Natural killer cell treated with Interleukin-12 subunit alpha and Interleukin-12 subunit beta and Interleukin-15 and Interleukin-18, amount 100 ng/mL, for 72 hours (primary cell): ENCODE results near the gene ORC3. TPM values are rescaled to one million over a fixed set of nuclear protein-coding genes. Genes with fewer than 3 reads are reported as not detected.
"Not testable (repeated sequence)": the region's sequence is repeated elsewhere in the genome, so short reads cannot be mapped to it uniquely, and the experiment has no call there.

ENCODE experiments used
- ATAC-seq, 2 donors: fragments of 150-1000 bp; cut with Tn5 transposase in 1 of 2; sonication (Bioruptor Pico), chemical (Tn5 transposase) in 1 of 2; 2 replicates each; pipeline ENCODE4 v1.10.0; 2021
- DNase-seq: peaks from one replicate; pipeline ENCODE4 v3.0.0; 2022; ENCODE audit warnings: low spot score
- H3K27ac Mint-ChIP-seq, 2 donors: 1 replicate in 1 of 2; 2 replicates in 1 of 2; pipeline ENCODE4 v1.8.0; 2022; ENCODE audit warnings: mixed read lengths in 2 of 2, mild to moderate bottlenecking in 1 of 2, moderate library complexity in 1 of 2
- H3K27me3 Mint-ChIP-seq, 2 donors: 1 replicate in 1 of 2; 2 replicates in 1 of 2; pipeline ENCODE4 v1.8.0; 2022; ENCODE audit warnings: mixed read lengths in 2 of 2
- H3K36me3 Mint-ChIP-seq: one replicate; pipeline ENCODE4 v1.8.0; 2022; ENCODE audit warnings: mixed read lengths
- H3K4me1 Mint-ChIP-seq, 2 donors: 1 replicate in 1 of 2; 2 replicates in 1 of 2; pipeline ENCODE4 v1.8.0; 2022; ENCODE audit warnings: low read depth in 2 of 2, mixed read lengths in 2 of 2, mild to moderate bottlenecking in 1 of 2
- H3K4me3 Mint-ChIP-seq: one replicate; pipeline ENCODE4 v1.8.0; 2022; ENCODE audit warnings: mixed read lengths
- H3K9me3 Mint-ChIP-seq: 2 replicates; pipeline ENCODE4 v1.8.0; 2022; ENCODE audit warnings: mixed read lengths
- total RNA-seq, 2 donors: library from RNA; stranded (reverse); gene quantifications; one replicate each; pipeline ENCODE4 v1.2.3, GENCODE V29; 2022

The ORC3 gene
- total RNA-seq, 2 donors from 2014 or later, result 24.6 to 30.9 TPM

DNA sequence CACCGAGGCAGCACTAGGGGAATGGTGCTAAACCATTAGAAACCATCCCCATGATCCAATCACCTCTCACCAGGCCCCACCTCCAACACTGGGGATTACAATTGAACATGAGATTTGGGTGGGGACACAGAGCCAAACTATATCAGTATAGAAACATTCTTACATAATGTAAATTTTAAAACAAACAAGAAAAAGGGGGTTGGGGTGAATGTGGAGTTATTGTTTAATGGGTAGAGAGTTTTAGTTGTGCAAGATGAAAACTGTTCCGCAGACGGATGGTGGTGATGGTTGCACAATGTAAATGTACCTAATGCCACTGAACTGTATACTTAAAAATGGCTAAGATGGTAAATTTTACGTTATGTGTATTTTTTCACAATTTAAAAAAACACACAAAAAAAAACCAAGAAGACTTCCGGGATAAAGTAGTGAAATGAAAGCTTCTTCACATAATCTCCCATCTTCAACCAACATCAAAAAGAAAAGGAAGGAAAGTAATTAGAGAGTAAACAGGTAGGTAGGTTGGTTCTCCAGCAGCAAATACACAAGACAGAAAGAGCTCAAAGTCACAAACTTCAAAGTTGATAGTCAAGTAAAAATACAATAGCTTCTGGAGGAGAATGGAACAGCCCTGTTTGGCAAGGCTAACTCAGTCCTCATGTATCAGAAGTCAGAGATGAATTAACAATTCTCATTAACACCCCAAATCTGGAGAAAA, 16.5 kb upstream of the ORC3 start:
- H3K27ac Mint-ChIP-seq, result no peak overlapping the region
- H3K36me3 Mint-ChIP-seq, result peaks cover 16% of the 10 kb centered on the region
- peaks cover 29 to 40% of the 10 kb centered on the region in 2 donors for H3K4me1 Mint-ChIP-seq
- no peak for DNase-seq
- no peaks in the 10 kb centered on the region for H3K9me3 Mint-ChIP-seq
- ATAC-seq, result no peak
- no peaks in the 10 kb centered on the region for H3K27me3 Mint-ChIP-seq
- H3K4me3 Mint-ChIP-seq, result peak overlapping the region; percentile 23

DNA sequence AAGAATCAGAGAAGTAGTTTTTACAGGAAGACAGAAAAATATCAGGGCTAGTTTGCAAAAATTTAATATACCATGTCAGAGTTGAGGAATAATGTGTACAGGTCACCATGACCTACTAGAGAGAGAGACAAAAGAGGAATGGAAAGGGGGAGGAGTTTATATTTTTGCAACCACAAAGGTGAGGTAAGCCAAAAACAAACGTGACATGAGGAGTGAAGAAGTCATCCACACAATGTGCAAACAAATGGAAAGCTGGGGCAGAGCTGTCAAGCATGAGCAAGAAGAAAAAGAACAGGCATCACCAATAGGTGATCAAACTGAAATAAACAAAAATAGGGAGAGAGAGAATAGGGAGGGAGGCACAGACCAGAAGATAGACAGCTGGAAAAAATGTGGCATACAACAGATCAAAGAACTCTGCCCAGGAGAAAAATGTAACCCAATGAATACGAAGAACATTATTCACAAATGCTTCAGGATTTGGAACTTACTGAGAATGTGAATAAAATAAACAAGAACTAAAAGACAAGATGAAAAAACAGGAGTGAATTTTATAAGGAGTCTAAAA, 15.6 kb upstream of the ORC3 start:
- no peaks in the 10 kb centered on the region for H3K27me3 Mint-ChIP-seq
- no peak for ATAC-seq
- H3K4me1 Mint-ChIP-seq, result peaks cover 29 to 40% of the 10 kb centered on the region in 2 donors
- peaks cover 16% of the 10 kb centered on the region for H3K36me3 Mint-ChIP-seq
- no peaks in the 10 kb centered on the region for H3K9me3 Mint-ChIP-seq
- no peak overlapping the region for H3K4me3 Mint-ChIP-seq
- DNase-seq, result no peak
- no peak overlapping the region for H3K27ac Mint-ChIP-seq

DNA sequence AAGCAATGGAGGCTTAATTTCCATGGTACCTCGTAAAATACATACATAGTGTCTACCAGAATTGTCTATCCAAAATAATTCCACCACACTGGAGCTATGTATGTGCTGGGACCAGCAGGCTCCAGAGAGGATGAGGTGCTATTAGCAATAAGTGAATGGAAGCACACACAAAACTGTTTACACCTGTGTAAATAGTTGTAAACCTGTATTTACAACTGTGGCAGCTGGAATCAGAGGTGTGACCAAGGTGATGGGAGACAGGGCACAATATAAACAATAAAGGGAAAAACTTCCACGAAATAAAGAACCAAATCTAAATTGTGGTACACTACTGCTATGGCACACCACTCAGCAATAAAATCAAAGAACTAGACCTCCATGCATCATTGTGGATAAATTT, 14.5 kb upstream of the ORC3 start:
- H3K36me3 Mint-ChIP-seq, result peaks cover 16% of the 10 kb centered on the region
- H3K27me3 Mint-ChIP-seq, result no peaks in the 10 kb centered on the region
- ATAC-seq (no peak), DNase-seq (no peak)
- no peak overlapping the region for H3K4me3 Mint-ChIP-seq
- no peak overlapping the region for H3K27ac Mint-ChIP-seq
- no peaks in the 10 kb centered on the region for H3K9me3 Mint-ChIP-seq
- peaks cover 31 to 40% of the 10 kb centered on the region in 2 donors for H3K4me1 Mint-ChIP-seq

DNA sequence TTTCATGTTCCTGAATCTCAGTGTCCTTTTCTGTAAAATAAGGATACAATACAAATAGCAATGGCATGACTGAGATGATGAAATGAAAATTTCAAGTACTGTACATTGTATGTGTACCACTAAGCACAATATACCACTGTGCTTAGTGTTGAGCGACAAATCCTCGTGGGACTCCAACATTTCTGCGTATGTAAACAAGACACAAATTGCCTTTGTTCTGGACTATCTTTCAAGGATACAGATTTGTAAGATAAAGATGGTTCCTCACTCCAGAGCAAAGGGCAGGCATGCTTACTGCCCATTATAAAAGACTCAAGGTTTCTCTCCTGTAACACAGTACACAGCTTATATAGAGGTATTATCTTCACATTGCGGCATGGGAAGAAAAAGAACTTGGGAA, 6.1 kb upstream of the ORC3 start:
- ATAC-seq (no peak), DNase-seq (no peak)
- no peak overlapping the region for H3K27ac Mint-ChIP-seq
- no peaks in the 10 kb centered on the region for H3K27me3 Mint-ChIP-seq
- H3K4me1 Mint-ChIP-seq, result peaks cover 32 to 37% of the 10 kb centered on the region in 2 donors
- H3K4me3 Mint-ChIP-seq, result no peak overlapping the region
- H3K9me3 Mint-ChIP-seq, result no peaks in the 10 kb centered on the region
- H3K36me3 Mint-ChIP-seq, result peaks cover 6% of the 10 kb centered on the region

DNA sequence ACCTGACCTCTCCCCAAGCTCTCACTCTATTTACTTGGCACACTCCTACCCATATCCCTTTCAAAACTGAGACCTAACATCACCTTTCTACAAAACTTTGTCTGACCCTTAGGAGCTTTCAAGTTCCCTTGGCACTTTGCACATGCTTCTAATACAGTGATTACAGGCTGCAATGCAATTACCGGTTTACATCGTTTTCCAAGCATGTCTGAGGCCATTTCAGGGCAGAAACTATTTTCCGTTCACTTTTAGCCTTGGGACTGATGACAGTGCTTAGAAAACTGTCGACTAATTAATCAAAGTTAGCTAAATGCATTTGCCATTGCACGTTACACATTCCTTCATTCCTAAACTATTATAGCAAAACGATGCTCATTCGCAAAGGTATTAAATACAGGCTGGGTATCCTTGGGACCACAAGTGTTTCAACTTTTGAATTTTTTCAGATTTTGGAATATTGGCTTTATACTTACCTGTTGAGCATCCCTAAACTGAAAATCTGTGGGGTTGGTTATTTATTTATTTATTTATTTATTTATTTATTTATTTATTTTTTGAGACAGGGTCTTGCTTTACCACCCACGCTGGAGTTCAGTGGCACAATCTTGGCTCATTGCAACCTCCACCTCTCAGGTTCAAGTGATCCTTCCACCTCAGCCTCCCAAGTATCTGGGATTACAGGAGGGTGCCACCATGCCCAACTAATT, 3.4 kb upstream of the ORC3 start:
- Mint-ChIP-seq H3K36me3 (peaks cover 11% of the 10 kb centered on the region), H3K4me3 (no peak overlapping the region), H3K4me1 (peaks cover 43 to 57% of the 10 kb centered on the region in 2 donors)

DNA sequence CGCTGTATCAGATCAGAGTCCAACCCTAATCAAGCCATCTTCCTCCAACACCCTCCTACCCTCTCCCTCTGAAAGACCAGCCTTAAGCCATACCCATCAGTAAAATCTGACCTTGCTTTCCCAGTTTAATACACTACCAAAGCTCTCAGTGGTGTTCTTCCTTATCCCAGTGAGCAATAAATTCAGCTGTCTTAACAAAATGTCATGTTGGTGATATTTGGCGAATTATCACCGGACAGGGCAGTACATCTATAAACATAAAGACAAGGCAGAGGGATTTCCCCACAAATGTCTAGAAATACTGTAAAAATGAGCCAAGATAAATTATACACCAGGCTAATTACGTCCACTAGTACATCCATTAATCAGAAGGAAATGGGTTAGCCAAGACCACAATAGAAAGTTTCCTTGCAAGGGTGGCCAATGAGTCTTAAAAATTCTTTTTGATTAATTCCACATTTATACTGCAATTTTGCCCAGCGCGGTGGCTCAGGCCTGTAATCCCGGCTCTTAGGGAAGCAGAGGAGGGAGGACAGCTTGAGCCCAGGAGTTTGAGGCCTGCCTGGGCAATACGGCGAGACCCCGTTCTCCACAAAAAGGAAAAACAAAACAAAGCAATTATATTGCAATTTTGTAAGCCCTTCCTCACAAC, 1.1 kb upstream of the ORC3 start:
- H3K27ac Mint-ChIP-seq, result peak overlapping the region; percentile 83 to 98
- no peak for ATAC-seq
- H3K9me3 Mint-ChIP-seq, result no peaks in the 10 kb centered on the region
- peaks cover 5% of the 10 kb centered on the region for H3K36me3 Mint-ChIP-seq
- DNase-seq, result no peak
- H3K27me3 Mint-ChIP-seq, result no peaks in the 10 kb centered on the region
- peak overlapping the region; percentile 92 for H3K4me3 Mint-ChIP-seq
- H3K4me1 Mint-ChIP-seq, result peaks cover 37 to 58% of the 10 kb centered on the region in 2 donors

More for the DNA sequence above, 3.4 kb upstream of the ORC3 start:
- ATAC-seq (no peak), DNase-seq (no peak)
- Mint-ChIP-seq H3K27ac (no peak overlapping the region), H3K9me3 (no peaks in the 10 kb centered on the region), H3K27me3 (no peaks in the 10 kb centered on the region)

- Mint-ChIP-seq H3K4me1 (peaks cover 37 to 53% of the 10 kb centered on the region in 2 donors), H3K36me3 (peaks cover 8% of the 10 kb centered on the region), H3K4me3 (peak overlapping the region; percentile 92), H3K27me3 (no peaks in the 10 kb centered on the region), H3K9me3 (no peaks in the 10 kb centered on the region), H3K27ac (peak overlapping the region; percentile 83 to 98)
- DNase-seq, result no peak
- no peak for ATAC-seq
Observed at GRCh38 chr6:87590417-87590880, 514 bp downstream of the ORC3 start.

GRCh38 chr6:87590990-87591389, 1.1 kb downstream of the ORC3 start:
- no peak for DNase-seq
- no peaks in the 10 kb centered on the region for H3K9me3 Mint-ChIP-seq
- no peak for ATAC-seq
- peaks cover 33 to 49% of the 10 kb centered on the region in 2 donors for H3K4me1 Mint-ChIP-seq
- H3K36me3 Mint-ChIP-seq, result peaks cover 11% of the 10 kb centered on the region
- H3K27ac Mint-ChIP-seq, result peak overlapping the region; percentile 83 to 98
- no peaks in the 10 kb centered on the region for H3K27me3 Mint-ChIP-seq
- peak overlapping the region; percentile 92 for H3K4me3 Mint-ChIP-seq

DNA sequence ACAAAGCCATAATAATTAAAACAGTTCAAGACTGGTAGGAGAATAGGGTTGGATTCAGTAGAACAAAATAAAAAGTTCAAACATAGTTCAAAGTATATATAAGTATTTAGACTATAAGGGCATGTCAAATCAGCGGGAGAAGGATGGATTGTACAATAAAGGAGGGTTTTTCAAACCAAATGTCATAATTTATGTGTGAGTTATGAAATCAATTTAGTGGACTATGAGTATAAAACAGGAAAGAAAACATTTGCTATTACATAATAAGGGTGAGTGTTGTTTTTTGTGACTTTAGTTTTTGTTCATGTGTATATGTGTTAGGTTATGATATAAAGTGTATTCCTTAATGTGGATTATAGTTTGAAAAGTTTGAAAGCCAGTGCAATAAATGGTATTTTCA, 10.6 kb downstream of the ORC3 start:
- Mint-ChIP-seq H3K9me3 (no peaks in the 10 kb centered on the region), H3K36me3 (peaks cover 6% of the 10 kb centered on the region), H3K27me3 (no peaks in the 10 kb centered on the region), H3K4me1 (no peaks in the 10 kb centered on the region), H3K4me3 (no peak overlapping the region), H3K27ac (no peak overlapping the region)
- ATAC-seq, result no peak
- DNase-seq, result no peak

- Mint-ChIP-seq H3K9me3 (no peaks in the 10 kb centered on the region), H3K4me1 (no peaks in the 10 kb centered on the region), H3K27me3 (no peaks in the 10 kb centered on the region), H3K36me3 (peaks cover 5% of the 10 kb centered on the region), H3K27ac (no peak overlapping the region), H3K4me3 (no peak overlapping the region)
- ATAC-seq (no peak), DNase-seq (no peak)
Observed at GRCh38 chr6:87606199-87606598, 16.3 kb downstream of the ORC3 start.

- Mint-ChIP-seq H3K4me1 (no peaks in the 10 kb centered on the region), H3K27ac (no peak overlapping the region), H3K36me3 (peaks cover 10% of the 10 kb centered on the region), H3K27me3 (no peaks in the 10 kb centered on the region), H3K9me3 (no peaks in the 10 kb centered on the region), H3K4me3 (no peak overlapping the region)
- DNase-seq (no peak), ATAC-seq (no peak)
Observed at GRCh38 chr6:87608802-87609201, 18.9 kb downstream of the ORC3 start.

- H3K4me3 Mint-ChIP-seq, H3K27me3 Mint-ChIP-seq, H3K4me1 Mint-ChIP-seq, DNase-seq, H3K9me3 Mint-ChIP-seq, H3K27ac Mint-ChIP-seq, ATAC-seq: not testable (repeated sequence)
- peaks cover 10% of the 10 kb centered on the region for H3K36me3 Mint-ChIP-seq
Observed at GRCh38 chr6:87613018-87613417, 23.1 kb downstream of the ORC3 start.

DNA sequence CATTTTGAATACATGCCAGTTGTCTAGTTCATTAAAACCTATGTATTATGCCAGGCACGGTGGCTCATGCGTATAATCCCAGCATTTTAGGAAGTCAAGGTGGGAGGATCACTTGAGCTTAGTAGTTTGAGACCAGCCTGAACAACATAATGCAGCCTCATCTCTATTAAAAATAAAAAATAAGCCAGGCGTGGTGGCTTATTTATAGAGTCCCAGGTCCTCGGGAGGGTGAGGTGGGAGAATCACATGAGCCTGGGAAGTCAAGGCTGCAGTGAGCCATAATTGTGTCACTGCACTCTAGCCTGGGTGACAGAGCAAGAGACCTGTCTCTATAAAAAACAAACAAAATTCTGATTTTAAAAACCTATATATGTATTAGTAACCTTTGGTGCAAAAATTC, 27.5 kb downstream of the ORC3 start:
- no peak for DNase-seq
- H3K27me3 Mint-ChIP-seq, result no peaks in the 10 kb centered on the region
- no peaks in the 10 kb centered on the region for H3K9me3 Mint-ChIP-seq
- no peak for ATAC-seq
- peaks cover 10% of the 10 kb centered on the region for H3K36me3 Mint-ChIP-seq
- H3K4me1 Mint-ChIP-seq, result no peaks in the 10 kb centered on the region
- no peak overlapping the region for H3K4me3 Mint-ChIP-seq
- H3K27ac Mint-ChIP-seq, result no peak overlapping the region

DNA sequence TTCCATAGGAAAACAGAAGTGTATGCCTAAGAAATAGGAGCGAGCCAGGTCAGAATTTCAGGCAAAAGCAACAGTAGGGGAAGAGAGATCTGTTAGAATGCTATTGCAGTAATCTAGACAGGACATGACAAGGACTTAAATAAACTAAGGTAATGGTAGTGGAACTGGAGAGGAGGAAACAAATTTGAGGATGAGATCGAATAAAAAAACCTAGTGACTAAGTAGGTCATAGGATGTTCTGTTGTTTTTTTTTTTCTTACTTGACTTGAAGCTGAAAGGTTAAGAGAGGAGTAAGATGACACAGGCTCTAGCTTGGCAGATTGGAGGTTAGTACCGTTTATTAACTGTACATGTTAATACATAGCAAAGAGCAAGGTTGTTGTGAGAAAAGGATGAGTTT, 28.6 kb downstream of the ORC3 start:
- Mint-ChIP-seq H3K4me1 (no peaks in the 10 kb centered on the region), H3K36me3 (peaks cover under 1% of the 10 kb centered on the region), H3K27ac (no peak overlapping the region), H3K9me3 (no peaks in the 10 kb centered on the region), H3K4me3 (no peak overlapping the region), H3K27me3 (no peaks in the 10 kb centered on the region)
- ATAC-seq (no peak), DNase-seq (no peak)
